ENCODE measurements around the gene EXOC4.
"Not testable (repeated sequence)": the region's sequence is repeated elsewhere in the genome, so short reads cannot be mapped to it uniquely, and the experiment has no call there.

EXOC4 gene

GRCh38 chr7:133963629-133964028 lies 710.8 kb downstream of the EXOC4 start:
- no peak for DNase-seq

GRCh38 chr7:133971625-133972024 lies 718.7 kb downstream of the EXOC4 start:
- no peak for DNase-seq

GRCh38 chr7:133973710-133974109 lies 720.8 kb downstream of the EXOC4 start:
- no peak for DNase-seq

GRCh38 chr7:133975130-133975529 lies 722.3 kb downstream of the EXOC4 start:
- DNase-seq: no peak

- DNase-seq: no peak
Measured at GRCh38 chr7:133976140-133976539, 723.3 kb downstream of the EXOC4 start.

GRCh38 chr7:133977409-133978274 lies 724.8 kb downstream of the EXOC4 start:
- no peak for DNase-seq

GRCh38 chr7:133978502-133979295 lies 725.8 kb downstream of the EXOC4 start:
- DNase-seq: no peak

- no peak for DNase-seq
Measured at GRCh38 chr7:133980804-133981203, 727.9 kb downstream of the EXOC4 start.

GRCh38 chr7:133983685-133984419 lies 731.0 kb downstream of the EXOC4 start:
- DNase-seq: no peak

- DNase-seq: no peak
Measured at GRCh38 chr7:133985300-133985699, 732.4 kb downstream of the EXOC4 start.

- DNase-seq: no peak
Measured at GRCh38 chr7:133987582-133987981, 734.7 kb downstream of the EXOC4 start.

GRCh38 chr7:133993547-133993946 lies 740.7 kb downstream of the EXOC4 start:
- DNase-seq: no peak

- DNase-seq: not testable (repeated sequence)
Measured at GRCh38 chr7:133994100-133994499, 741.2 kb downstream of the EXOC4 start.

GRCh38 chr7:133997463-133997862 lies 744.6 kb downstream of the EXOC4 start:
- DNase-seq: no peak

GRCh38 chr7:133999178-133999577 lies 746.3 kb downstream of the EXOC4 start:
- no peak for DNase-seq

- no peak for DNase-seq
Measured at GRCh38 chr7:134004829-134005505, 752.1 kb downstream of the EXOC4 start.

- no peak for DNase-seq
Measured at GRCh38 chr7:134009314-134010110, 756.6 kb downstream of the EXOC4 start.

GRCh38 chr7:134013249-134013648 lies 760.4 kb downstream of the EXOC4 start:
- DNase-seq: no peak

- no peak for DNase-seq
Measured at GRCh38 chr7:134014935-134015334, 762.1 kb downstream of the EXOC4 start.

- DNase-seq: no peak
Measured at GRCh38 chr7:134016223-134016941, 763.5 kb downstream of the EXOC4 start.

GRCh38 chr7:134016942-134017303 lies 764.0 kb downstream of the EXOC4 start:
- no peak for DNase-seq

Data from stimulated activated CD4-positive, alpha-beta T cell treated with anti-CD3 and anti-CD28 coated beads, Interleukin-15, amount 100 ng/mL, for 24 hours (primary cell).